GM19239 (cell line): ENCODE results near the gene ARMH1.
"Not testable (repeated sequence)": the region's sequence is repeated elsewhere in the genome, so short reads cannot be mapped to it uniquely, and the experiment has no call there.

Experiments used
- DNase-seq: peaks from one replicate; pipeline ENCODE4 v3.0.0; 2011; ENCODE audit warnings: low spot score; ENCODE audit not compliant: insufficient read length
- FAIRE-seq: peaks from 2 replicates; lab custom pipeline; 2011; peaks lifted over from hg19 to GRCh38; lab: Jason Lieb, UNC

Gene ARMH1

DNA sequence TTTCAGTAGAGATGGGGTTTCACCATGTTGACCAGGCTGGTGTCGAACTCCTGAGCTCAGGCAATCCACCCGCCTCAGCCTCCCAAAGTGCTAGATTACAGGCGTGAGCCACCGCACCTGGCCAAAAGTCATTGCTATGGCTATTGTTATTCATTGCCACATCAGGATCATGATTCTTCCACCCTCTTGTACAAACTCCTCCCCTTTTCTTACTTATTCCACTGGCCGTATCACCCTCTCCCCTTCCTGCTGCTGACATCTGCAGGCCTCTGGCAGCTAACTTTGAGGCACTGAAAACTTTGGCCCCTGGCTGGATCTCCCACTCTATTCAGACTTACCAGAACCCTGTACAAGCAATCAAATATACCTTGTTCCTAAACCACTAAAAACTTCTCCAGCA is 11.1 kb upstream of the ARMH1 start:
- DNase-seq (no peak), FAIRE-seq (no peak)

DNA sequence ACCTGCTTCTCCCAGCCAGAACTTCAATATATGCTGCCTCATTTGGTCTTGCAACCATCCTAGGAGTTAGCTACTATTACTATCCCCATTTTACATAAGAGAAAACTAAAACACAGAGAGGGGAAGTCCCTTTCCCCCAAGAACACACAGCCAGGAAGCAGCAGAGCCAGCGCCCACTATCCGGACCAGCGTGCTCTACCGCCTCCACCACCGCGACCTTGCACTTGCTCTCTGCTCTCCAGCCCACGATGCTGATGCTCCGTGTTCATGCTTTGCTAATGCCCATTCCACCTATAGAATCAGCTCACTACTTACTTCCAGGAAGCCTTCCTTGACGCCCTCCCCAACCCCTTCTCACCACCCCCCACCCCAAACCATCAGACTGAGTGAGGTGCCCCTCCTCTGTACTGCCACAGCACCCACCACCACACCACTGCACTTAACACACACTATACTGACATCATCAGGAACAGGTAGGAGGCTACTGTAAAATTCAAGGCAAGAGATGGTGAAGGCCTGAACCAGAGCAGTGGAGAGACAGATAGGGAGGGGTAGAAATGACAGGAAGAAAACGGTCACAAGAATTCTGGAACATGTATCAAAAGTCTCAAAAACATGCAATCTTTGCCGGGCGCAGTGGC is 9.7 kb upstream of the ARMH1 start:
- peak; percentile 83 for FAIRE-seq
- no peak for DNase-seq

DNA sequence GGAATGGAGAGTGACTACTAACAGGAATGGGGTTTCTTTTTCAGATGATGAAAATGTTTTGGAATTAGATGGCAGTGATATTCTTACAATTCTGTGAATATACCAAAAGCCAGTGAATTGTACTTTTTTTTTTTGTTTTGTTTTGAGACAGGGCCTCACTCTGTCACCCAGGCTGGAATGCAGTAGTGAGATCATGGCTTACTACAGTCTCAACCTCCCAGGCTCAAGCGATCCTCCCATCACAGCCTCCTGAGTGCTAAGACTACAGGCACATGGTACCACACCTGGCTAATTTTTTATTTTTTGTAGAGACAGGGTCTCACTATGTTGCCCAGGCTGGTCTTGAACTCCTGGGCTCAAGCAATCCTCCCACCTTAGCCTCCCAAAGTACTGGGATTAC is 7.8 kb upstream of the ARMH1 start:
- not testable (repeated sequence) for DNase-seq, FAIRE-seq

DNA sequence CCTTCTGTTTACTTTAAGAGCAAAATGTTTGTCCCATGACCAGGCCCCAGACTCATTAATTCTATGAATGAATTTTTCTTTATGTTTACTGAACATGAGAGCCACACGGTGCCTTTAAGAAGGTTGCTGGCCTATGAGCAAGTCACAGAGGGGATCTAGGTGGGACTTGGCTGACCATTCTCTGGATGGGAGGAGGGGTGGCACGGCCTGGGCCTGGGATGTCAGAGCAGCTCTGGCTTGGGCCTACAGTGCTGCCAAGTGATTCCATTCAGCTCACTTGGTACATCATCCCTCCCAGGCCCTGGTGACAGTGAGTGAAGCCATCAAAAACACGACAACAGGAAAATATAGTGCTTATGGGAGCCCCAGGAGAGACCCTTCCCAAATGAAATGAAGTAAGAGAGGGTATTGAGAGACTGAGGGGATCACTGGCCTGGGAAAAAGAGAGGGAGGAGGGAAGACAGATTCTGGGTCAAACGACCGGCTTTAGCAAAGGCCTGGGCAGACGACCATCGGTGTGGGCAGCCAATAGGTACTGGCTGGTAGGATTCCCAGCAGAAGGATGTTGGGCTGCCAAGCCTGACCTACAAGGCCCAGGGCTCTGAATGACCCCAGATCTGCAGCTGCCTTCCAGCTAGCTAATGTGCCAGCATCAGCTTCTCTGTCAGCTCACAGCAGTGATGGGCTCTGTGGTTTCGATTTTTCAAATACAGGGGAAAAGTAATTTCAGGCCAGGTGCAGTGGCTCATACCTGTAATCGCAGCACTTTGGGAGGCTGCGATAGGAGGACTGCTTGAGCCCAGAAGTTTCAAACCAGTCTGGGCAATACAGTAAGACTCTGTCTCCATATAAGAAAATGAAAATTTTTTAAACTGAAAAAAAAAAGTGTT is 3.5 kb upstream of the ARMH1 start:
- no peak for DNase-seq

DNA sequence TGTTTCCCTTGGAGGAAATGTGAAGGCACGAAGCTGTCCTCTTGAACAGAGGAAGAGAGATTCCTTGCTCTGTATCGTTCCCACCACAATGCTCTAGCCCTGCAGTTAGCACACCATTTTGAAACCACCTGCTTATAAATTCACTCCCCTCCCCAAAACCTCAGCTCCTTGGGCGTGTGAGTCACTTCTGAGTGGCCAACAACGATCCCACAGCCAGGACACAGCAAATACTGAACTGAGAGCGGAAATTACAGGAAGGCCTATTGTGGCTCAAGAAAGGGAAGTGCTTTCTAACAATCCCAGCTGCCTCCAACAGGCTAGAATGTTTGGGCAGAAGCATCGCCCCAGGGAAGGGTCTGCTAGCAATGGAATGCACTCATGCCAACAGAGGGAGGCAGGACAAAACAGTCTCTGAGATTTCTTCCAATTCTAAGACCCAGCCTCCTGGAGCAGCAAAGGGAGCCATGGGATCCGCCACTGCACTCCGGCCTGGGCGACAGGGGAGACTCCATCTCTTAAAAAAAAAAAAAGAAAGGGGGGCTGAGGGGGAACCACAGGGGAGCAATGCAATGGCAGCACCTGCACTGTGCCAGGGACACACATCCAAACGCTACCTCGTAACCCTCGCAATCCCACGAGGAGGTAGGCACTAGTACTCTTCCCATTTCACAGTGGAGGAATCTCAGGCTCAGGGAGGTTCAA is 2.1 kb upstream of the ARMH1 start:
- DNase-seq (no peak), FAIRE-seq (peak; percentile 86)

More for the DNA sequence above, 3.5 kb upstream of the ARMH1 start:
- no peak for FAIRE-seq

DNA sequence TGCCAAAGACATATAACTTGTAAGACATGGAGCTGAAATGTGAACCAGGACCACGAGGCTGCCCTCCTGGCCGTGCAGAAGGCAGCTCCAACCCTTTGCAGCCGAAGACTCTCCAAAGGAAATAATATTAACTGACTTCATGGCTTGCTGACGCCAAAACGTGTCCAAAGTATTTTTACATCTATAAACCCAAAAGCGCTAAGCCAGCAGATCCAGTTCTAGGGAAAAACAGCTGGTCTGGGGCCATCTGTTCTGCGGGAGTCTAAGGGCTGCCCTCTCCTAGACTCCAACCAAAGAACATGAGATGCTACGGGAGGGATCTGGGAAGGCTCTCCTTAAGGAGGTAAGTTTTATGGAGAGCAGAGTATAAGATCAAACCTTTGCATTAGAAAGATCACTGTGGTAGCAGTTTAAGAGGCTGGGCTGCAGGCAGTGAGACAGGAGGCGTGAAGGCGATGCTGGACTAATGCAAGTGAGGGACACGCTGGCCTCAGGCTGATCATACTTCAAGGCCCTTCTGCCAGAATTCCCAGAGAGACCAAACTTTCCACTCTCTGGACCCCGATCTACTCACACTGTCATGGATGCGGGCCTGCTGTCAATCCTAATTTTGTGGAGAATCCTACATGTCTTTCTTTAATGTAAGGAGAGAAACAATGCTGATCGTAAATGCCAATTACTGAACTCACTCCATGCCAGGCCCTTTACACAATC is 1.4 kb upstream of the ARMH1 start:
- DNase-seq = no peak
- peak; percentile 14 for FAIRE-seq

DNA sequence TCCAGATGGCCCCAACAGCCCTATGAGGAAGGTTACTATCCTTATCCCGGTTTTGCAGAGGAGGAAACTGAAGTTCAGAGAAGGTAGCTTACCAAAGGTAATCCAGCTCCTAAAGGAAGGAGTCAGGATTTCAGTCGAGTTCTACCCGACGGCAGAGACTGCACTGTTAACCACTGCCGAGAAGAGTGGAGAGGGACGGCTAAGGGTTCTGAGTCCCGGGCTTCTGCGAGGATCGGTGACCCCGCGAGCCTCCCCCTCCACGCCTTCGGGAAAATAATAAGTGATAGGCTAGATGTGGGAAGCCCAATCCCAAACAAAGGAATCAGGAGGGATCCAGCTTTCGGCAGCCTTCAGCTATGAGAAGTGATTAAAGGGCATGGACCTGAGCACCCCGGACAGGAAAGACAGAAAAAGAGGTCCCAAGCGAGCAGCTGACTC is 820 bp upstream of the ARMH1 start:
- FAIRE-seq (no peak), DNase-seq (no peak)

DNA sequence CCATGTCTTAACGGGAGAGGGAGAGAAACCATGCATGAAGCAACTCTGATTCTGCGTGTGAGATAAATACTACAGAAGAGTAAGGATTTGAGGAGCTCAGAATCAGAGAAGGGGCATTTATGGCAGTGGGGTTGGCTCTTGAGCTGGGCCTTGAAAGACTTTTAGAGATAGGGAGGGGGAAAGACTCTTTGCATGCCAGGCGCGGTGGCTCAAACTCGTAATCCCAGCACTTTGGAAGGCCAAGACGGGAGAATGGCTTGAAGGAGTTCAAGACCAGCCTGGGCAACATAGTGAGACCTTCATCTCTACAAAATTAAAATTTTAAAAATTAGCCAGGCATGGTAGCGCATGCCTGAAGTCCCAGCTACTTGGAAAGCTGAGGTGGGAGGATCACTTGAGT is 672 bp downstream of the ARMH1 start:
- FAIRE-seq (no peak), DNase-seq (no peak)

DNA sequence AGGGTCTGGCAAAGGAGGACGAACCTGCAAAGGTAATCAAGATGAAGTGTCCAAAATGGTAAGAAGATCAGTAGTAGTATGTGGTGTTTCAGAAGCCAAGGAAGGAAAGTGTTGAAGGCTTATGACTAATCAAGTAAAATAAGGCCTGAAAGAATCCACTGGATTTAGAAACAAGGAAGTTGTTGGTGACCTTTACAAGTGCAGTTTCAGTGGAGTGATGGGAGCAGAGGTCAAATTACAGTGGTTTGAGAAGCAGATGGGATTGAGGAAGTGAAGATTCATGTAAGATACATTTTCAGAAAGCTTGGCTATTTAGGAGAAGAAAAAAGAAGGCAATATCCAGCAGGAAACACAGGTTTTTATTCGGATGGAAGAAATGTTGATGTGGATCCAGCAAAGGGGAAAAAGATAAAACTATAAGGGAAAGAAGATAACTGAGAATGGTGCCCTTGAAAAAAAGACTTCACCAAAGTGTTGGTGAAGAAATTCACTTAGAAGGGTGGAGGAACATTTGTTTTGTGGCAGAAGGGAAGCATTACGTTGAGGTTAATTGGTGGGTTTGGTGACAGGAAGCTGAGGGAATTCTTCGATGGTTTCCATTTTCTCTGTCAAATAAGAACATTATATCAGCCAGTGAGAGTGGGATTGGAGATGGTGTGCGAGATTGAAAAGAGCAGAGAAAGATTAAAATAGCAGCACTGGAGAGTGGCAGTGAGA is 2.1 kb downstream of the ARMH1 start:
- DNase-seq = no peak
- peak; percentile 76 for FAIRE-seq

DNA sequence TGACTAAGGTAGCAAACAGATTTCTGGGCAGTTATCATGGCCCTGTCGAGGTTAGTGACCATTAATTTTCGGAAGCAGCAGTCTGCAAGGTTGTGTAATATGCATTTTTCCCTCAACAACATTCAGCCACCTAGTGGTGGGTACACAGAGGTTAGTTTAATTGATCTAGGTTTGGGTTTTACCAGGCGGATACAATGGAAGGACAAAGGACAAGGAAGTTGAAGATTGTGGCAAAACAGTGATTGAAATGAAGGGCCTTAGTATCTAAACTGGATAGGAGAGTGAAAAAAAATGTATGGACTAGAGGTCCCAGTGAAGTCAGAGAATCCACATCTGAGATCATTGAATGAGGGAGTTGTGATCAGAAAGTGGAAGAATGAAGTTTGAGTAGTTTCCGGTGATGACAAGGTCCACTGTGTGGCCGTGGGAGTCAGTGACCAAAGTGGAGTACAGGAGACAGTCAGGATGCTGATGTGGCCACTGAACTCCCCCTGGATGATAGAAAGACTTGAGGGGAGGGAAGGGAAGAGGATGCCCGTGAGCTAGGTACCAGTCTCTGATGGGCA is 2.8 kb downstream of the ARMH1 start:
- DNase-seq = no peak
- no peak for FAIRE-seq

DNA sequence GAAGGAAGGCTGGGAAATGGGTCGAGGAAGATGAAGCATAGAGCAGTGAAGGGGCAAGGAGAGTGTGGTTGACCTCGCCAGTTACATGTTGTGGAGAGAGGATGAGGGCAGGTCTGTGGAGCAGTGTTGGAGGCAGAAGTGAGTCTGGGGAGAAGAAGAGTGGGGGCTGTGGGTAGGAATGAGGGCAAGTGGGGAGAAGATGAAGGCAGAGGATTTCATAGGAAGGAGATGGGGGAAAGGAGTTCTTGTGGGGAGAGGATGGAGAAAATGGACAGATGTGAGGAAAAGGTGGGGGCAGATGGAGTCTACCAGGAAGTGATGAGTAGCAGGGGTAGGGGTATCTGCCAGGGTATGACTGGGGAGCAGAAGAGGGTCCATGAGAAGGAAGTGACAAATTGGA is 3.6 kb downstream of the ARMH1 start:
- DNase-seq (no peak), FAIRE-seq (no peak)

DNA sequence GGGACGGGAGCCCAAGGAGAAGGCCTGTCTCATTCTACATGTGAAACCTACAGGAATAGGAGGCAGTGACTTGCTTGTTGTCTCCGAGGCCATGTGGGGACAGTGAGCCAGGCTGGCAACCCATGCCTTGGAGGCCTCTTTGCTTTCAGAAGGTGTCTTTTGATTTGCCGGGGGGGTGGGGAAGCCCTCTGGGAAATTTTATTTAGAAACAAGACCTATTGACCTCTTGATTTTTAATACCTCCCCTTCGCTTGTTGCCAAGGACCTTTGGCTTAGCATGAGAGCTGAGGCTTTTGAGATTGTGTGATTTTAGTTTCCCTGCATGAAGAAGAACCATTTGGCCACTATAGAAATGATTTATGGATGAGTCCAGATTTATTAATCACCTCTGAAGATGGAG is 4.1 kb downstream of the ARMH1 start:
- DNase-seq (no peak), FAIRE-seq (no peak)

DNA sequence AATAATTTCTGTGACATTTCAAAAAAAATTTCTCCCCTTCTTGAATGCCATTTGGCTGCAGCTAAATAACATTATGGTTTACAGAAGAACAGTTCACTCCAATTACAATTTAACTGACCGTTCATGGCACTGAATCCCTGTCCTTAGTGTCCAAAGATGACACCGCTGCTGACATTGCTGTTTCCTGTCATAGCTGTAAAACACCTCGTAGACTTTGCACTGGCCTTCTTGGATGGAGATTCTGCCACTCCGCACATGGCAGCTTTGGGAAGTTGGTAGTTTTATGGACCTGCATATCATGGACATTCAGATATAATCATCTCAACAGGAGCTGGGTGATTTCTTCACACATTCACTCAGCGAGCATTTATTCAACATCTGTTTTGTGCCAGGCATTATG is 5.0 kb downstream of the ARMH1 start:
- FAIRE-seq = no peak
- DNase-seq = no peak

DNA sequence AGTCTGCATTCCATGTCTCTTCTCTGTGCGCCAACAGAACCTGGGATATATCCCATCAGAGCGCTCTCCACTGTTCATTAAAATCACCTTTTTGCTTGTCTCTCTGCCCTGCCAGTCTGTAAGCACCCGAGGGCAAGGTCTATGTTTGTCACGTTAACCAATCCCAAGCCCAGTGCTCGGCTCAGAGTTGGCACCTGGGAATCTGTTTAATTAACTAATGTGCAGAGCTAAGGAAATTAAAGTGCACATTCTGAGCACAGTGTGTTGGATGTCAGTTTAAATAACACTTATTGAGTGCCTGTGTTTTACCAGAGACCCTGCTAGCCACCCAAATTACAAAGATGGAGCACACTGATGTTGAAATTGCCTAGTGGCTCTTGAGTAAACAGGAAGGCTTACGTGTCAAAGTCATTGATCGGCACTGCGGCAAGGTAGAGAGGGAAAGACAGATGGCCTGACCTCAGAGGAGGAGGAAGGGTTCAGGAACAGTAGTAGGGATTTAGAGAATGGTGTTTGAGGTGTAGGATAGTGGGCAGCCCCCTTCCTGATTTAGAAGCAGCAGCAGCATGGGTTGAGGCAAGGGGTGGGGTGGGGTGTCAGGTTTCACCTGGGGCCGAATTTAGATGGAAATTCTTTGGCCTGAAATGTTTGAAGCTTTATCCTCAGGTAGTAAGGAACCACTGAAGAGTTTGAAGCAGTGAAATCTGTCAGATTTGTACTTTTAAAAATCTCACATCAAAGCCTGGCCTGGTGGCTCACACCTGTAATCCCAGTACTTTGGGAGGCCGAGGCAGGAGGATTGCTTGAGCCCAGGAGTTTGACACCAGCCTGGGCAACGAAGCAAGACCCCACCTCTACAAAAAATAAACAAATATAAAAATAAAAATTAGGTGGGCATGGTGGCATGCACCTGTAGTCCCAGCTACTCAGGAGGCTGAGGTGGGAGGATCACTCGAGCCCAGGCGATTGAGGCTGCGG is 7.7 kb downstream of the ARMH1 start:
- FAIRE-seq (no peak), DNase-seq (no peak)

DNA sequence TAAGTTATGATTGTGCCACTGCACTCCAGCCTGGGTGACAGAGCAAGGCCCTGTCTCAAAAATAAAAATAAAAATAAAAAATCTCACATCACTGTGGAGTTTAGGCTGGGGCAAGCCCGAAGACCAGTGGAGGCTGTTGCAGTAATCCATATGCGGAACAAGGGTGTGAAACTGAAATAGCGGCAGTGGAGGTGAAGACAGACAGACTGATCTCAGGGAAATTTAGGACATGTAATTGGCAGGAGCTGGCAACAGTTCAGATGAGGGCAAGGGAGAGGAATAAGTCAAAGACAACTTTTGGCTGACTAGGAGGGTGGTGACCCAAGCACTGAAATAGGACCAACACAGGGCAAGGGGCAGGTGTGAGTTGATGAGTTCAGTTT is 8.4 kb downstream of the ARMH1 start:
- no peak for FAIRE-seq
- DNase-seq = no peak

DNA sequence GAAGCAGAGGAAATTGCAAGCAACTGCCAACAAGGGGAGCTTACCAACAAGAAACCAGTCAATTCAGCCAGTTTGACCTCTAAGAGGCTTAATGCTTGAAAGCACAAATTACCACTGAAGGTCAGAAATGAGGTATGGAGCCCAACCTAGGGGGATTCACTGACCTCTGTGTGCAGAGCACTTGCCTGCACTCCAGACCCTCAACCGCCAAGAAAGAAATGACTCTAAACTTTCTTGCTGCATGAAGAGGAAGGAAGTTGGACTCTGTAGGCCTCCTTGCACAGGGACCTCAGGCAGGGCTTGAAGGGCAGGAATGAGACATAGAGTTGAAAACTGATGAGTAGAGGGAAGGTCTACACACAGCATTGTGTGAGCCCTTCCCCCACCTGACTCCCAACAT is 10.0 kb downstream of the ARMH1 start:
- no peak for DNase-seq
- peak; percentile 86 for FAIRE-seq

DNA sequence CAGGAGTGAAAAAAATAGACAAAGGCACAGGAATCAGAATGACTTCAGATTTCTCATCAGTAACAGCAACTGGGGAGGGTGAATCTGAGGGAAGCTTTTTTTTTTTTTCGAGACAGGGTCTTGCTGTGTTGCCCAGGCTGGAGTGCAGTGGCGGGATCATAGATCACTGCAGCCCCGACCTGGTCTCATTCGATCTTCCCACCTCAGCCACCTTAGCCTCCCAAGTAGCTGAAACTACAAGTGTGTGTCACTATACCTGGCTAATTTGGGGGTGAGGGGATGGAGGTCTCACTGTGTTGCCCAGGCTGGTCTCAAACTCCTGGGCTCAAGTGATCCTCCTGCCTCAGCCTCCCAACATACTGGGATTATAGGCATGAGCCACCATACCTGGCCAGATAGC is 10.7 kb downstream of the ARMH1 start:
- no peak for DNase-seq
- no peak for FAIRE-seq

DNA sequence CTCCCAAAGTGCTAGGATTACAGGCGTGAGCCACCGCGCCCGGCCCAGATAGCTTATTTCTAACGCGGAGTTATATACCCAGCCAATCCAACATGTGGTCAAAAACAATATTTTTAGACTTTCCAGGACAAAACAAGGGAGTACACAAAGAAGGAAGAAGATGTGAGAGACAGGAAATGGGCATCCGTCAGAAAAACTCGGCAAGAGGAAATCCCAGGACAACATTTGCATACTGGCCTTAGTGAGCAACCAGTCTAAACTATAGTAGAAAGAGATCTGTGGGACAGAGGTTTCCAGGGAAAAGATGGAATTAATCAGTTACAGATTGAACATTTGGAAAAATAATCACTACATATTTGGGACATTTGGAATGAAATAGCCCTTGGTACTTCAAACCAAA is 11.4 kb downstream of the ARMH1 start:
- DNase-seq (no peak), FAIRE-seq (no peak)
